Suprapubic skin (tissue), 4 donors: ENCODE data around the gene BOLL.

Source experiments
- CTCF ChIP-seq, 2 donors: fragments of 200-600 bp in 1 of 2; fragments of 450-650 bp in 1 of 2; sonication (generic) in 1 of 2; IDR thresholded peaks; one replicate each; pipeline ENCODE4 v1.5.1; 2016 to 2019; ENCODE audit warnings: antibody characterized with exemption in 2 of 2, mild to moderate bottlenecking in 1 of 2, moderate library complexity in 1 of 2
- EP300 ChIP-seq: sonication (generic); formaldehyde crosslinking; IDR thresholded peaks from one replicate; pipeline ENCODE4 v1.6.1; 2017; ENCODE audit warnings: antibody characterized with exemption
- POLR2A ChIP-seq, 2 donors: fragments of 450-650 bp; IDR thresholded peaks; one replicate each; pipeline ENCODE4 v1.6.1; 2017; ENCODE audit warnings: antibody characterized with exemption in 2 of 2, mild to moderate bottlenecking in 2 of 2, moderate library complexity in 2 of 2
- POLR2AphosphoS5 ChIP-seq, 3 donors: sonication (generic); formaldehyde crosslinking; IDR thresholded peaks; one replicate each; pipeline ENCODE4 v1.6.1; 2017; ENCODE audit warnings: antibody characterized with exemption in 3 of 3

GRCh38 chr2:197821550-197822289, 36.6 kb upstream of the BOLL start:
- TF ChIP-seq POLR2A (IDR thresholded peaks at IDR 0.05), result no peak
- TF ChIP-seq CTCF (IDR thresholded peaks at IDR 0.05), result no peak
- no peak for TF ChIP-seq POLR2AphosphoS5 (IDR thresholded peaks at IDR 0.05)
- no peak for TF ChIP-seq EP300
